NB4 (cell line): Measurements from ENCODE around the gene PDZD2.

ENCODE experiments used
- MYC ChIP-seq: IDR thresholded peaks from 2 replicates; pipeline ENCODE4 v1.6.1; 2011; ENCODE audit warnings: low read depth, low read length
- POLR2A ChIP-seq: IDR thresholded peaks from 2 replicates; pipeline ENCODE4 v1.6.1; 2011; ENCODE audit warnings: mild to moderate bottlenecking; ENCODE audit not compliant: insufficient read length; ENCODE audit errors: extremely low read depth
- TF ChIP-seq, protein P1 (sequence below): IDR thresholded peaks from one replicate; pipeline ENCODE4 v1.5.1; 2012; ENCODE audit warnings: low read depth, low read length
- TF ChIP-seq, protein P2 (sequence below): IDR thresholded peaks from 2 replicates; pipeline ENCODE4 v1.6.1; 2011; ENCODE audit warnings: low read depth, low read length

DNA sequence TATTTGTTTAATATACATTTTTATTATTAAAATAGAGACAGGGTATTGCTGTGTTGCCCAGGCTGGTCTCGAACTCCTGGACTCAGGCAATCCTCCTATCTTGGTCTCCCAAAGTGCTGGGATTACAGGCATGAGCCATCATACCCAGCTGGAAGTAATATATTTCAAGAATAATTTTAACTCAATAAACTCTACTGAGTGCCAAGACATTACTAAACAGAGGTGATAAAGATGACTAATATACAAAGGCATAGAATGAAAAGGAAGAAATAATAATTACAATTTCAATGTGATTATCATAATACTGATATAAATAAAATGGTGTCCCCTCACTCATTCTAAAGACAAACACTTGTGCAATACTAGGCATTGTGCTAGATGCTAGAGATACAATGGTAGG is 521.3 kb downstream of the PDZD2 start:
- TF ChIP-seq, protein P1, sequence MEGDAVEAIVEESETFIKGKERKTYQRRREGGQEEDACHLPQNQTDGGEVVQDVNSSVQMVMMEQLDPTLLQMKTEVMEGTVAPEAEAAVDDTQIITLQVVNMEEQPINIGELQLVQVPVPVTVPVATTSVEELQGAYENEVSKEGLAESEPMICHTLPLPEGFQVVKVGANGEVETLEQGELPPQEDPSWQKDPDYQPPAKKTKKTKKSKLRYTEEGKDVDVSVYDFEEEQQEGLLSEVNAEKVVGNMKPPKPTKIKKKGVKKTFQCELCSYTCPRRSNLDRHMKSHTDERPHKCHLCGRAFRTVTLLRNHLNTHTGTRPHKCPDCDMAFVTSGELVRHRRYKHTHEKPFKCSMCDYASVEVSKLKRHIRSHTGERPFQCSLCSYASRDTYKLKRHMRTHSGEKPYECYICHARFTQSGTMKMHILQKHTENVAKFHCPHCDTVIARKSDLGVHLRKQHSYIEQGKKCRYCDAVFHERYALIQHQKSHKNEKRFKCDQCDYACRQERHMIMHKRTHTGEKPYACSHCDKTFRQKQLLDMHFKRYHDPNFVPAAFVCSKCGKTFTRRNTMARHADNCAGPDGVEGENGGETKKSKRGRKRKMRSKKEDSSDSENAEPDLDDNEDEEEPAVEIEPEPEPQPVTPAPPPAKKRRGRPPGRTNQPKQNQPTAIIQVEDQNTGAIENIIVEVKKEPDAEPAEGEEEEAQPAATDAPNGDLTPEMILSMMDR, result no peak
- TF ChIP-seq POLR2A, result no peak
- TF ChIP-seq, protein P2, sequence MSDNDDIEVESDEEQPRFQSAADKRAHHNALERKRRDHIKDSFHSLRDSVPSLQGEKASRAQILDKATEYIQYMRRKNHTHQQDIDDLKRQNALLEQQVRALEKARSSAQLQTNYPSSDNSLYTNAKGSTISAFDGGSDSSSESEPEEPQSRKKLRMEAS, result no peak
- TF ChIP-seq MYC, result no peak
